Measurements from ENCODE around the gene PRPF31.
A peak's percentile ranks its signal among the peaks of the same experiment; 100 is the strongest.

The PRPF31 gene

DNA sequence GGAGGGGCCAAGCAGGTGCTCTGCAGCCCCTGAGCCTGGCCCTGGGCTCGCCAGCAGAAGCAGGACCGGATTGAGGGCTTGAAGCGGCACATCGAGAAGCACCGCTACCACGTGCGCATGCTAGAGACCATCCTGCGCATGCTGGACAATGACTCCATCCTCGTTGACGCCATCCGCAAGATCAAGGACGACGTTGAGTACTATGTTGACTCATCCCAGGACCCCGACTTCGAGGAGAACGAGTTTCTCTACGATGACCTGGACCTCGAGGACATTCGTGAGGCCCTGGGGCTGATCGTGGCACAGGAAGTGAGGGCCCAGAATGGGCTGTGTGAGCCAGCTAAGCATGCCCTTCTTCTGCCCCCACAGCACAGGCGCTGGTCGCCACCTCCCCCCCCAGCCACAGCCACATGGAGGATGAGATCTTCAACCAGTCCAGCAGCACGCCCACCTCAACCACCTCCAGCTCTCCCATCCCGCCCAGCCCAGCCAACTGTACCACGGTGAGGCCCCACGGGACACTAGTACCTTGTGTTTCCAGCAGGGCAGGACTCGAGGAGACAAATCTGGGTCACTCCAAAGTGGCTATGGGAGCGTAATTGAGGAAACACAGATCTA is 30.1 kb downstream of the PRPF31 start:
- DNase-seq = no peak

DNA sequence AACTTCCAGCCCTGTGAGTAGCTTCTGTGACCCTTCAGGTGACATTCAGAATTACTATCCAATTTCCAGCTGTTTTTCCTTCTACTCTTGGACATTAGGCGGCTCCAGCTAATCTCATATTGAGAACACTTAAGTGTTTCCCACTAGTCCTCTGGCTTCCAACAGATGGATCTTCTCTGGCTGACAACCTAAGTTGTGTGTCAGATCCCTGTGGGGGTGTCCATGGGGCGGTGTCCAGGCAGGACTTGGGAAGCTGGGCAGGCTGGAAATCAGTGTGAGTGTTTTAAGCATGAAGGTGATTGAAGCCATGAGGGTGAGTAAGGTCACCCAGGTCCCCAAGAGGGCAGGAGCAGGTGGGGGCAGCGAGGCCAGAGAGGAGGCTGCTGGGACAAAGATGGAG is 32.1 kb downstream of the PRPF31 start:
- no peak for DNase-seq

DNA sequence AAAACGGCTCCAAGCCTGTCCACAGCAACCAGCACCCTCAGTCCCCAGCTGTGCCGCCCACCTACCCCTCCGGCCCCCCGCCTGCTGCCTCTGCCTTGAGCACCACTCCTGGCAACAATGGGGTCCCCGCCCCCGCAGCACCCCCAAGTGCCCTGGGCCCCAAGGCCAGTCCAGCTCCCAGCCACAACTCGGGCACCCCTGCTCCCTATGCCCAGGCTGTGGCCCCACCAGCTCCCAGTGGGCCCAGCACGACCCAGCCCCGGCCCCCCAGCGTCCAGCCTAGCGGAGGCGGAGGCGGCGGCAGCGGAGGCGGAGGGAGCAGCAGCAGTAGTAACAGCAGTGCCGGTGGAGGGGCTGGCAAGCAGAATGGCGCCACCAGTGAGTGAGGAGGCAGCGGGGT is 32.6 kb downstream of the PRPF31 start:
- no peak for DNase-seq

DNA sequence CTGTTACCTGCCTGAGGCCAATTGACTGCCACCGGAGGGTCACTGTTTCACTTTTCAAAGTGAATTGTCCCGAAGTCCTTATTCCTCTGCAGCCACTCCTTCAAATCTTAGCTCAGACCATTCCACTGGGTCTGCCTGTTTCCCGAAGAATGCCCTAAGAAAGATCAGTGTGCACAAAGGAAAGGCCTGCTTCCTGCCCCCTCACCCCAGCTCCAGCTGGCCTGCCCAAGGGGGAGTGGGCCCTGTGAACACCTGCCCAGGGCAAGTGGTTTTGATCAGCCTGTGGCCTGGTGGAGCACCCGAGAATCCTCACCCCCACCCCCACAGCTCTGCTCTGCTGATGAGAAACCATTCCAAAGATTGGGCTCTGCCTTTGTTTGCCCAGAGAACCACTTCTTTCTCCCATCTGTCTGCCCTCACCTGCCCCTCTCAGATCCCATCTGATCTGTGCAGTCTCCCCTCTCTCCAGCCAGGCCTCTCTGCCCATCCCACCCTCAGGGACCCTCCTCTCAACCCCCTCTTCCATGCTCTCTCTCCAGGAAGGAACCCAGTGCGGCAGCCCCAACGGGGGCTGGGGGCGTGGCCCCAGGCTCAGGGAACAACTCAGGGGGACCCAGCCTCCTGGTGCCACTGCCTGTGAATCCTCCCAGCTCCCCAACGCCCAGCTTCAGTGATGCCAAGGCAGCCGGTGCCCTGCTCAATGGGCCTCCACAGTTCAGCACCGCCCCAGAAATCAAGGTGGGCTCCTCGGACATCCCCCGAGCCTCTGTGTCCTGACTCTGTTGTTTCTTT is 33.7 kb downstream of the PRPF31 start:
- DNase-seq = no peak

DNA sequence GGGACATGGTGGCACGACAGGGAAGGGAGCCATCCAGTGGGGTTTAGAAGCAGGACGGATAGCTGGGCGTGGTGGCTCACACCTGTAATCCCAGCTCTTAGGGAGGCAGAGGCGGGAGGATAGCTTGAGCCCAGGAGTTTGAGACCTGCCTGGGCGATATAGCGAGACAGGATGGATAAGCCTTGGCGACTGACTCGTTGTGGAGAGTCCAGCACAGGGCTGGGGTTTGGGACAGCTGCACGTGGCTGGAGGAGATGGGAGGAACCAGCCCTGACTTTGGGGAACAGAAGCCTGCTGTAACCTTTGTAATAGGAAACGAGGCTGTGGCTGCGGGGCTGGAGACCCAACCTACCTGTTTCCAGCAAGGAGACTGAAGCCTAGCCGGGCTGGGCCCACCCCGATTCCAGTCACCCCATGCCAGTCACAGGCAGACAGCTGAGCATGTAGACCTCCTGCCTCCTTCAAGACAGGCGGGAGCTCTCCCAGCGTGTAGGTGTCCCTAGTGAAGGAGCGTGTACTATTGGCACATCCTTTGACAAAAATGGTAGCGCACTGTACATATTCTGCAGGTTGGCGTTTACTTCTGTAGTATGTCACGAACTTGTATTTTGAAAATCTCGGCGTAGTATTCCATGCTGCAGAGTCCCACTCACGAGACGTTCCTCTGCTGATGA is 35.9 kb downstream of the PRPF31 start:
- no peak for DNase-seq

DNA sequence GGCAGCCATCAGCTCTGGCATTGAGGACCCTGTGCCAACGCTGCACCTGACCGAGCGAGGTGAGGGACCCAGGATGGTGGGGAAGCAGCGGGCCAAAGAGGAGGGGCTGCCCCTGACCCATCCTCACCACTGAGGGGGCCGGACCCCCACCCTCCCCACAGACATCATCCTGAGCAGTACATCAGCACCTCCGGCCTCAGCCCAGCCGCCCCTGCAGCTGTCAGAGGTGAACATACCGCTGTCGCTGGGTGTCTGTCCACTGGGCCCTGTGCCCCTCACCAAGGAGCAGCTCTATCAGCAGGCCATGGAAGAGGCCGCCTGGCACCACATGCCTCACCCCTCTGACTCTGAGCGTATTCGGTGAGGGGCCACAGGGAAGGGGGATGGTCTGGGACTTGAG is 36.7 kb downstream of the PRPF31 start:
- DNase-seq = no peak

DNA sequence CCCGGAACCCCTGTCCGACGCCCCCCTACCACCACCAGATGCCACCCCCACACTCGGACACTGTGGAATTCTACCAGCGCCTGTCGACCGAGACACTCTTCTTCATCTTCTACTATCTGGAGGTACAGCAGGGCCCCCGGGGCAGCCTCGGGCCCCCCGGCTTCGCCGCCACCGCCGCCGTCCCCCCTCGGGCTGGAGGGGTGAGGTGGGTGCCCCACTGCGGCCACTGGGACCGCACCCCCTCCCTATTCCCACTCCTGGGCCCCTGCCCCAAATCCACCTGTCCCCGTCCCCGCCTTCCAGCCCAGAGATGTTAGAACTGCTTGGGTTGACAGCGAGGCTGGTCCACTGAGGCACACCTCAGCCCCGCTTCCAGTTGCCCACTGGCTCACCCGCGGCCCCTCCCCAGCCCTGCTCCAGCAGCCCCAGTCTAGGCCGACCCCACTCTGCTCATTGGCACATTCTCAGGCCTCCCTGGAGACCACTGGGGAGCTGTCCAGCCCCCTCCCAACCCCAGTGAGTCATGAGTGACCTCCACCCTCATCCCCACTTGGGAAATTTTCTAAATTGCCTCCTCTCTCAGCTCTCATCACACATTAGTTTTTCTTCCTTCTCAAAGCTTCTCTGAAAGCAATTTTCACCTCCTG is 37.4 kb downstream of the PRPF31 start:
- DNase-seq = no peak

DNA sequence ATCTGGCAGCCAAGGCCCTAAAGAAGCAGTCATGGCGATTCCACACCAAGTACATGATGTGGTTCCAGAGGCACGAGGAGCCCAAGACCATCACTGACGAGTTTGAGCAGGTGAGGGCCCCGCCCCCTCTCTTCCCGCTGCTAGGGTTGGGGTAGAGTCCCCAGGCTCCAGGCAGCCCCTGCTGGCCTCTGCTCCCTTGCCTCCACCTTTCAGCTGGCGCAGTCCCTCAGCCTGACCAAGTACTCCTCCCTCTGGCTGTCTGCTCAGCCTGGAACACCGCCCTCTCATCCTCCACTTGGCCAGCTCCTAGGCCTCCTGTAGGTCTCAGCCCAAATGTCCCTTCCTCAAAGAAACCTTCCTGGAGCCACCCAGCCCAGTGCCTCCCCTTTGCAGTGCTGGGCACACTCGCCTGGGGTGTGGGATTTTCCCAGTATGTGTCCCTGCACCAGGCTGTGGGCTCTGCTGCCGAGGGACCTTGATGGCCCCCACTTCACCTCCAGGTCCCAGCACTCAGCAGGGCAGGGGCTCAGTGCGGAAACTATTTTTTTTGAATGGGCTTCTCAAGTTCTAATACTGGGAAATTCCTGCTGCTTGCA is 38.3 kb downstream of the PRPF31 start:
- DNase-seq = no peak

DNA sequence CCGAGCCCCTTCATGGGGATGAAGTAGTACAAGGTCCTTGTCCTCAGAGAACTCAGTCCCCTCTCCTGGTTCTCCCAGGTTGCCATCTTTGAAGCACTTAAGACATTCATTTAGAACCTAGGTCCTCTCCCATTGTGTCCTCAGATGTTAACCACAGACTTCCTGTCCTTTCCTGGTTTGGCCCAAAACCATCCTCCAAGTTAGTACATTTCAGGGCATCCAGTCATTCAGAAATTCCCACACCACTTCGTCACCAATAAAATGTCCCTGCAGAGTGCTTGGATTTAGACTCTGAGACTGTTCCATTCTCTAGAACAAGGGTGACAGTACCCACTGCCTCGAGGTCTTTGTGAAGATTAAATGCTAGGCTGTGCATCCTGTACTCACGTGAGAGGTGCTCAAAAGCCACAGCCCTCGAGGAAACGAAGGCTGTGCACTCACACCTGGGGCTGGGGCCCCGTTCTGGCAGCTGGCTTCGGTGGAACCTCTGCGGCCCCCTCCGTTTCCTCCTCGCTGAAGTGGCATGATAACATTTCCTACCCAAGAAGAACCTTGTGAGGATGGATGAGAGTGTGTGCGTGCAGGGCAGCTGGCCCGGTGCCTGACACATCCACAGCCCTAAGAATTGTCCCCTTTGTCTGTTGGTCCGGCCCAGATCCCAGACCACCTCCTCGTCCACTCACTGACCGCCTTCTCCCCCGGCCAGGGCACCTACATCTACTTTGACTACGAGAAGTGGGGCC is 39.2 kb downstream of the PRPF31 start:
- no peak for DNase-seq

DNA sequence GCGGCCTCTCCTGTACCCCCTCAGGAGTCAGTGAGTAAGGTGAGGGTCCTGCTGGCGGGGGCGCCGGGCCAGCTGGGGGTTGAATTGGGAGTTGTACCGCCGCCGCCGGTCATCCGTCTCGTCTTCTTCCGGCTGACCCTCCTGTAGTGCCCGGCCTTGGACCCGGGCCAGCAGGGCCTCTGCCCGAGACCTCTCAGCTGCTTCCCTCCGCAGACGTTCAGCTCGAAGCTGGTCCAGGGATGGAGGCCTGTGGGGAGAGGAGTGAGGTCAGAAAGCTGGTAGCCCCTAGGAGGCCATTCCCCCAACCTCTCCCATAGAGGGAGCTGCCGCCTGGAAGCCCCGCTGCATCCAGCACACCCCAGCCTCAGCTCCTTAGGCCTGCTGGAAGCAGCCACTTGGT is 40.1 kb downstream of the PRPF31 start:
- no peak for DNase-seq

DNA sequence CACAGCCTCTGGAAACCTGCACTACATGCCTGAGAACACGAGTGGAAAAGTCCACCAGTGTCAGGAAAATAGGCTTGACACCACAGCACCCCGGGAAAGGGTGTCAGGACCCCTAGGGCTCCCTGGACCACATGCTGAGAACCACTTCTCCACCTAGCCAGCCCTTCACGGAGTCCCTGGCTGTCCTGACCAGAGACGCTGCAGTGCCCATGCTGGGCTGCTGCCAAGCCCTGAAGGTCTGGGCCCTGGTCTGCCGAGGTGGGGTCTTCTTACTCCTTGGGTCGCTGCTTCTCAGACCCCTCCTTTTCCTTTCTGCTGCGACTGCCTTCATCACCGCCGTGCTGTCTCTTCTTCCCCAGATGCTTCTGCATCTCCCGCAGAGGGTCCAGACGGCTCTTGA is 40.9 kb downstream of the PRPF31 start:
- DNase-seq = no peak

DNA sequence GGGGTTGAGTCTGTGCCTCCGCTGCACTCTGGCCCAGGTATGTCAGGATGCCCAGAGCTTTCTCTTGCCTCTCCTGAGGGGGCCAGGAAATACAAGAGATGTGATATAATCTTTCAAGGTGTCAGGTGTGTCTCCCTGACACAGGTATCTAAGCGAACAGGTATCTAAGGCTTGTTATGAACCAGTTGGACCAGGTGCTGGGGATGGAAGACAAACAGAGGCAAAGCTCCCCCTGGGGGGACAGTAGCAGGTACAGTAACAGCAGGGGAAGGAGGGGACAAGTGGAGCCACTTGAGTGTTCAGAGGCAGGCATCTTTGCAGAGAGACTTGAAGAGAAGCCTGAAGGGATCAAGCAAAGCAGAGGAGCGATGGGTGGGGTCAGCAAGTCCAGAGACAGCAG is 41.4 kb downstream of the PRPF31 start:
- DNase-seq = no peak

DNA sequence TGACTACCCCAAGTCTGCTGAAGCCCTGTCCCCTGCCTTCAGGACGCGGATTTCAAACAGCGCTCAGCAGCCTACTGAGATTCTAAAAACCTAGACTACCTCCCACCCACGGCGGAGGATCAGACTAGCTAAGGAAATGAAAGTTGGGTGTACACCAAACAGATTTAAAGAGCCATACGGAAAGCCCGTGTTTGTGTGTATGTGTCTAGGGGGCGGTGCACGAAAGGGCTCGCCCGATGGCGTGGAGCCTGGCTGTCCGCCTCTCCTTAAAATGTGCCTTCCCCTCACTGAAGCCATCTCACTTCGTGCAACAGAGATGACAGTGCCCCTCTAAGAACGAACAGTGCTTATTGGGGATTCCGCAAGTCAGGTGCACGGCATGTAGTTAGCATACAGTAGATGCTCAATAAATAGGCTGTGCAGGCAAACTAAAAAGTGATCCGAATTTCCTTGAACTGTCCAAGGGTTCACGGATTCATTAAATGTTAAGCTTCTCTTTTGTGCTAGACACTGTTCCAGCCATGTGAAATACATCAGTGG is 43.3 kb downstream of the PRPF31 start:
- DNase-seq = no peak

DNA sequence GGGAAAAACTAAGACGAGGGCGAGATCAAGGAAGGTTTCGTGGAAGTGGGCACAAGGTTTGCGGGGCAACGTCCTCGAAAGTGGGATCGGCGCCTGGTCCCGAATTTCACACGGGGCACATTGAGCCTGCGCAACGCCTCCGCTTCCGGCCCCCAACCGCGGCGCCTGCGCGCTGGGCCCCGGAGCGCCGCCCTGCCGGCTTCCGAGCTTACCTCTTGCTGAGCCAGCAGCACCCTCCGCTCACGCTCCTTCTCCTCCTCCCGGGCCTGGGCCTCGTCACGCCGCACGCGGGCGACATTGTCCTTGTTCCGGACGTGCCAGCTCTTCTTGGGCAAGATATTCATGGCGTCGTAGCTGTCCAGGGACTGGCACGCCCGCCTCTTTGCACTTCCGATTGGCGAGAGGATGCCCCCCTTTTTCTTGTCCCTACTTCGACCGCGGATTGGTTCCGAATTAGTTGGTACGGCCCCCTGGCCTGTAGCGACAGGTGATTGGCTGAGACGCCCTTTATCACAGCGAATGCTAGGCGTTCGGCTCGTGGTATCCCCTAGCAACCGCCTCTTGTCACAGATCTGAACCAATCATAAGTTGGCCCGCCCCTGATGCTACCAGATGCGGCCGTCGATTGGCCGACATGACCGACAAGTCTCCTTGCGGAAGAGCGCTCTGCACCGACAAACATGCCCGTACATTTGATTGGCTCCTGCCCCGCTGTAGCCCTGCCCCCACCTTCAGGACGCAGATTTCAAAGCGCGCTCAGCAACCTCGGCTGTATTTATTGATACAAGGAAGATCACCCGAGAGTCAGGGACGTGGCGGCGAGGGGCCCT is 44.0 kb downstream of the PRPF31 start, which contains the start of gene LENG1:
TSS of gene LENG1 (minus strand) at position 370 of the 830 bp plus-strand sequence. CDS start at position 344, 26 bp downstream.
- DNase-seq = peak; percentile 100

DNA sequence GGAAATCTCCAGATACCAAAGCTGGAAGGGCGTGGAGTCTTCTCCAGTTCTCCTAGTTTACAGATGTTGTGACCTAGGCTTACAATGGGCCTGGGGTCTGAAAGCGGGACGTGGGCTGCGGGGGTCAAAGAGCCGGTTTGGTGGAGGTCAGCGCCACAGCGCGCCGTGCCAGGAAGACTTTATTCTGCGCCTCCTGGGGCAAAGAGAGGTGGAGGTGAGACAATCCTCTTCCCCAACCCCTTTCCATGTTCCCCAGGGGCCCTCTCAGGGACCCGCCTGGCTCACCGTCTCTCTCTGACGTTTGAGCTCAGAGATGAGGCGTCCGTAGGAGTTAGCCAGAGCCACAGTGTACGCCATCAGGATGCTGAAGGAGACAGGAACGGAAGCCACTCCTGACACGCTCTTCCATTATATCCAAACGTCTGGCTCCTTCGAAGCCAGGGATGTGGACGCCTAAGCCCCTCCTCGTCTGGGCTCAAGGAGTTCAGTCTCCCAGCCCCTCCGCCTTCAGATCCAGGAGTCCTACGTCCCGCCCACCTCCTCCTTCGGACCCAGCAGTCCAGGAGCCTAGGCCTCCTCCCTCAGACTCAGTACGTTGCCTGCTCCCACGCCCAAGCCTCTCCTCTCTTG is 44.7 kb downstream of the PRPF31 start:
- DNase-seq = no peak

DNA sequence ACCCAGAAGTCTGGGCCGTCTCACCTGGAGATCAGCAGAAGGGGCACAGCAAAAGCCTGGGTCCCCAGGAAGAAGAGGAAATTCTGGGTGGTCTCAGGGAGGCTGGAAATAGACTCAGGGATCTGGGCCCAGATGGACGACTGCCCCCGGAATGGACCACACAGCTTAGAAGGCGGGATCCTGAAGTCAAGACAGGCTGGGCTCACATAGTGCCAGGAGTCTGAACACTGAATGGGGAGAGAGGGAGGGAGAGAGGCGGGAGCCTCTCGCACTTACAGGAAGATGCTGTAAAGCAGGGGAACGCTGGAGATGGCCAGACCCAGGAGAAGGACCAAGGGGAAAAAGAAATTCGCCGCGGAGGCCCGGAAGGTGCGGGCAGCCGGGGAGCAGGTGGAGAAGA is 45.3 kb downstream of the PRPF31 start:
- no peak for DNase-seq

DNA sequence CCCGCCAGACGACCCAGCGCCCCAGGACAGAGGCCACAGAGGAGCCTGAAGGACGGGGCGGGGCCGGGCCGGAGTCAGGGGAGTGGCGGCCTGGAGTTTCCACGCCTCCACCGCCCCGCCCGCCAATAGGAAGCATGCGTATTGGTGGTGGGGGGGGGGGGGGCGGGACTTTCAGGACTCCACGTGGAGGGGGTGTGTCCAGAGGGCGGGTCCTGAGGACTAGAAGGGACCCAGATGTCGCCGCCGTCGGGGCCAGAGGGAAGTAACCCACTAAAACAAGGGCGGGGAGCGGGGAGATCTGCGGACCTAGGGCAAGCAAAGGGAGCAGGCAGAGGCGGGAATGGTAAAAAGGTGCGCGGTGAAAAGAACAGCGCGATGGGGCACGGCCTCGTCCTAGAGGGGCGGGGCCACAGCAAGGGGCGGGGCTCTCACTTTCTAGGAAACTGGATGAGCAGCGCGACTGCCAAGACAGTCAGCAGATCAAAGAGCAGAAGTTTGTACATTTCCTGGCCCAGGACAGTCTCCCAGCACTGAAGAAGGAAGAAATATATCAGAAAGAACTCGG is 46.8 kb downstream of the PRPF31 start:
- DNase-seq = peak; percentile 56

DNA sequence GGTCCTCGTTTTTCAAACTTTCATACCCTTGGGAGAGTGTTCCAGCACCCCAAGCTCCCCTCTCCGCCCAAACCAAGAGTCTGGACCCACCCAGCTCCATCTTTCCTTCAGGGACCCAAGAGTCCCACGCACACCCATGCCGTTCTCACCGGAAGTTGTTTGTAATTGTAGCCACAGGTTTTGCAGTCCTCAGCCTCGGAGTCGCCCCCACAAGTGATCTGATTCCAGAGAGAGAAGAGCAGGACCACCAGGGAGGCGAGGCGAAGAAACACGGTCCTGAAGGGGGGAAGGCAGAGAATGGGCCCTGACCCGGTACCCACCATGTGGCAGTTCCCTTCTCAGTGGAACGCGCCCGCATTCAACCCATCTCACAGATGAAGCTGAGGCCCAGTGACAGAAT is 47.3 kb downstream of the PRPF31 start:
- no peak for DNase-seq

DNA sequence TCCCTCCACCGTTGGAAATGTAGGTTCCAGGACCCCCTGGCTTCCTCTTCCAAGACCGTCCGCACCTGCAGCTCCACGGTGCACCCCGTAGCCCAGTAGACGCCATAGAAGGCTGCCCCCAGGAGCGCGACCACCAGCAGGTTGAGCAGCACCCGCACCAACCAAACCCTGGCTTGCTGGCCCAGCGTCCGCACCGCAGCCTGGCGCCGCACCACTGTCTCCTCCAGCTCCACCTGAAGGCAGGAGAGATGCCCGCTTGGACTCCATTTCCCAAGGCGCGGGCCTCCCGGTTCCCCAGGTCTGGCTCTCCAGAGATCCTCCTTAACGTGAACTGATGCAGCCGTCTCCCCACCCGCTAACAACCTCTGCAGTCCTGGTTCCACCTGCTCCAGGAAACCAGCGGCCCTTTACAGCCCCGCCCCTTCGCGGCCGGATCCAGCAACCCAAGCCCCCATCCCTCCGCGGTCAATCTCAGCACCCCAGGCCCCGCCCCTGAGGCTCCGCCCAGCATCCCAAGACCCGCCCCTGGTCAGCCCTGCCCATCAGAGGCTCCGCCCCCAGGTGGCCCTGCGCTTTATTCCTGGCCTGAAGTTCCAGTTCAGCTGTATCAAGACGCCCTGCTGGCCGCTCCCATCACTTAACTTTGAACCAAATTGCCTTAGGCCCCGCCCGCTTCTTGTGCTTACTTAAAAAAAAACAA is 49.0 kb downstream of the PRPF31 start:
- no peak for DNase-seq

DNA sequence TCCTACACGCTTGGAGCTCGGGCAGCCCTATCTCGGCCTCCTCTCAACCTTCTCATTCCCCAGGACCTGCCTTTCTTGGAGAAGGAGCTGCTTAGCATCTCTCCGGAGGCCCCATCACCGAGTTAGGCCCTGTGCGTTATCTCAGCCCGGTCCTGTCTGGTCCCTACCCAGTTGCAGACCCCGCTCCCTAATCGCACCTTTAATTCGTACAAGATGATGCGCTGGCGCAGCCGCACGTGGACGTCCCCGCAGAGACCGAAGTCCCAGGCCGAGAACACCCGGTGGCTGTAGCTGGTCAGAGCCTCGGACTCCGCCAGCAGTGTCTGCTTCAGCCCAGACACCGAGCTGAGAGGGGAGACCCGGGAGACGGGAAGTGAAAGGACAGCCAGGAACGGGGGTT is 49.7 kb downstream of the PRPF31 start:
- no peak for DNase-seq
